MM.1S (cell line): ENCODE results near the gene SORCS2.

Experiments used
- DNase-seq: peaks from one replicate; pipeline ENCODE4 v3.0.0-alpha.2; 2015
- H2AFZ ChIP-seq: fragments of 300-600 bp; sonication (generic); 2 replicates; pipeline ENCODE4 v1.6.0; 2016; ENCODE audit warnings: antibody characterized with exemption, low read length
- H3F3A ChIP-seq: fragments of 300-600 bp; sonication (generic); 2 replicates; pipeline ENCODE4 v1.6.1; 2016; ENCODE audit warnings: mild to moderate bottlenecking, antibody characterized with exemption, low read length, moderate library complexity, mixed read lengths; ENCODE audit not compliant: insufficient read depth
- H3K27ac ChIP-seq: fragments of 300-600 bp; sonication (generic); 2 replicates; pipeline ENCODE4 v1.5.1; 2016; ENCODE audit warnings: mild to moderate bottlenecking, low read length
- H3K27me3 ChIP-seq: fragments of 300-600 bp; sonication (generic); replicated peaks from 2 replicates; pipeline ENCODE4 v1.6.0; 2016; ENCODE audit warnings: low read length; ENCODE audit not compliant: insufficient read depth
- H3K36me3 ChIP-seq: fragments of 300-600 bp; sonication (generic); replicated peaks from 2 replicates; pipeline ENCODE4 v1.6.1; 2016; ENCODE audit warnings: mild to moderate bottlenecking, low read length, mixed read lengths; ENCODE audit not compliant: insufficient read depth
- H3K4me1 ChIP-seq: fragments of 300-600 bp; sonication (generic); 2 replicates; pipeline ENCODE4 v1.6.1; 2016; ENCODE audit warnings: low read length, mixed read lengths
- H3K4me2 ChIP-seq: fragments of 300-600 bp; sonication (generic); 2 replicates; pipeline ENCODE4 v1.6.0; 2016; ENCODE audit warnings: low read depth, low read length
- H3K4me3 ChIP-seq: fragments of 300-600 bp; sonication (generic); 2 replicates; pipeline ENCODE4 v1.5.1; 2016; ENCODE audit warnings: low read length, mixed read lengths
- H3K79me2 ChIP-seq: fragments of 300-600 bp; sonication (generic); 2 replicates; pipeline ENCODE4 v1.6.1; 2016; ENCODE audit warnings: mixed run types, low read length, mixed read lengths
- H3K9ac ChIP-seq: fragments of 300-600 bp; sonication (generic); 2 replicates; pipeline ENCODE4 v1.6.1; 2016; ENCODE audit warnings: low read length, mixed read lengths
- H3K9me2 ChIP-seq: fragments of 300-600 bp; sonication (generic); replicated peaks from 2 replicates; pipeline ENCODE4 v1.6.1; 2016; ENCODE audit warnings: mild to moderate bottlenecking, low read length, mixed read lengths; ENCODE audit not compliant: insufficient read depth
- H3K9me3 ChIP-seq: fragments of 300-600 bp; sonication (generic); replicated peaks from 2 replicates; pipeline ENCODE4 v1.6.1; 2016; ENCODE audit warnings: mild to moderate bottlenecking, low read length, mixed read lengths; ENCODE audit not compliant: insufficient read depth
- H4K20me1 ChIP-seq: fragments of 300-600 bp; sonication (generic); 2 replicates; pipeline ENCODE4 v1.6.1; 2016; ENCODE audit warnings: mild to moderate bottlenecking, low read length, moderate library complexity, mixed read lengths; ENCODE audit not compliant: insufficient read depth
- CTCF ChIP-seq: fragments of 300-600 bp; sonication (generic); IDR thresholded peaks from 2 replicates; pipeline ENCODE4 v1.5.1; 2016; ENCODE audit warnings: antibody characterized with exemption, low read length, mixed read lengths
- EZH2 ChIP-seq: fragments of 300-600 bp; sonication (generic); optimal IDR thresholded peaks from 2 replicates; pipeline ENCODE3; 2017; ENCODE audit warnings: low read depth, mild to moderate bottlenecking, antibody characterized with exemption, low read length, mixed read lengths
- EZH2phosphoT487 ChIP-seq: fragments of 300-600 bp; sonication (generic); IDR thresholded peaks from 2 replicates; pipeline ENCODE4 v1.6.1; 2018; ENCODE audit warnings: antibody characterized with exemption, low read length

Gene SORCS2

DNA sequence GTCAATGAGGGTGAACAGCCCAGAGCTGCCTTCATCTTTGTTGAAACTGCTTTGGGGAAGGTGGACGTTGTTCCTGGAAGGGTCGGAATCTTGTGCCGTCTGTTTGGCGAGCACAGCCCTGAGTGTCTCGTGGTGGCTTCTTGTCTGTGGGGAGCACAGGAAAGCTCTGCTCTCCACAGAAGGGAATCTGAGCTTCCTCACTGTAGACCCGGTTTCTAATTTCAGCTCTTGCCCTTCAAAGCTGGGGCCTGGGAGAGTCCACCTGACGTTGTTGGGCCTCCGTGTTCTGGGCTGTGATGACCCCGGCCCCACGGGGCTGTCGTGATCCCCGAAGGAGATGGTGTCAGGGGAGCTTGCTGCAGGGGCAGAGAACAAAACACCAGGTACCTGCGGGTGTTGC lies 47.5 kb downstream of the SORCS2 start:
- Histone ChIP-seq H3K4me1 (no peaks in the 10 kb centered on the region), H3K4me3 (no peak overlapping the region), H4K20me1 (no peaks in the 10 kb centered on the region), H3K27me3 (peaks cover 96% of the 10 kb centered on the region), H3K27ac (no peak overlapping the region), H3F3A (no peaks in the 10 kb centered on the region), H3K79me2 (no peaks in the 10 kb centered on the region), H3K9me2 (no peaks in the 10 kb centered on the region), H3K4me2 (no peak overlapping the region), H3K36me3 (no peaks in the 10 kb centered on the region), H3K9me3 (no peaks in the 10 kb centered on the region), H3K9ac (no peak overlapping the region), H2AFZ (no peak overlapping the region)
- TF ChIP-seq EZH2: no peak
- TF ChIP-seq EZH2phosphoT487: no peak
- TF ChIP-seq CTCF: no peak
- no peak for DNase-seq

DNA sequence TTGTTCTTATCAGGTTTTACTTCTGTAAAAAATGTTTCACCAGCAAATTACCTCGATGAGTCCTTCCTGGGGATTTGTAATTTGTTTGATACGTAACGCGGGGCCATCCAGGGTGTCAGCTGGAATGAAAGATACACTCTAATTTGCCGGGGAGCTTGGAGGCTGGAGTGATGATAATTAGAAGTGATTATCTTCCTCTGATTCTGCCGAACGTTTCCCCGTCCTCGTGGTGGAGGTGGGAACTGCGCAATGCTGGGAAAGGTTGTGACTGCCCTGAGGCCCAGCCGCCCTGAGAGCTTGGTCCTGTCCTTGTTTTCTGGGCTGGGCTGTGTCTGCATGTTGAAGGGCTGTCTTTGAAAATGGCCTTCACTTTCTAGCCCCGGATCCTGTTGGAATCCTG lies 48.0 kb downstream of the SORCS2 start:
- Histone ChIP-seq H3K27ac (no peak overlapping the region), H3K27me3 (peaks cover 94% of the 10 kb centered on the region), H3K9me2 (no peaks in the 10 kb centered on the region), H3K4me1 (no peaks in the 10 kb centered on the region), H3K9ac (no peak overlapping the region), H4K20me1 (no peaks in the 10 kb centered on the region), H3K4me2 (no peak overlapping the region), H3K9me3 (no peaks in the 10 kb centered on the region), H2AFZ (no peak overlapping the region), H3K4me3 (no peak overlapping the region), H3K36me3 (no peaks in the 10 kb centered on the region), H3F3A (no peaks in the 10 kb centered on the region), H3K79me2 (no peaks in the 10 kb centered on the region)
- DNase-seq: no peak
- TF ChIP-seq CTCF (no peak), EZH2phosphoT487 (no peak), EZH2 (no peak)

DNA sequence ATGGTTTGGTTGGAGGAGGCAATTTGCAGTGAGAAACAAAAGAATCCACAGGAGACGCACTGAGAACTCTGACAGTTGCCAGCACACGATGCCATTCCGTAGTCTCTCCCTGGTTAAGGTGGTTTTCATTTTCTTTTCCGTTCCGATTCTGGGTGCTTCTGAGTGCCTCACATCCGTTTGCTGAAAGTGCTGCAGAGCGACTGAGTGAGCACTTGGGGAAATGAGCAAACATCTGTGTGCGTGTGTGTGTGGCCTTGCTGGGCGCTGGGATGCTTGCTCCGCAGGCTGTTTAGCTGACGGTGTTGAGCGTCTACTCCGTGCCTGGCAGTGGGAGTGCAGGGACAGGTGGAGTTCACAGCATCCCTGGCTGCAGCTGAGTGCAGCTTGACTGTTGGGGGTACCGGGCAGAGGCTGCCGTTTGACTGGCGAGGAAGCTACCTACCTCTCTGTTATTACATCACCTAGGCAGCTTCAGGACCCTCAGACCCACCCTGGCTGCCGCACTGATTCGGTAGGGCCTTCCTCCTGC lies 49.3 kb downstream of the SORCS2 start:
- H3K36me3 ChIP-seq: no peaks in the 10 kb centered on the region
- no peaks in the 10 kb centered on the region for H3K9me3 ChIP-seq
- no peak overlapping the region for H3K4me3 ChIP-seq
- H3K79me2 ChIP-seq: no peaks in the 10 kb centered on the region
- TF ChIP-seq EZH2: no peak
- no peak for TF ChIP-seq CTCF
- no peak for TF ChIP-seq EZH2phosphoT487
- no peak overlapping the region for H3K27ac ChIP-seq
- H3K4me1 ChIP-seq: no peaks in the 10 kb centered on the region
- DNase-seq: peak; percentile 50
- no peak overlapping the region for H3K9ac ChIP-seq
- peaks cover 94% of the 10 kb centered on the region for H3K27me3 ChIP-seq
- H3K9me2 ChIP-seq: no peaks in the 10 kb centered on the region
- H3K4me2 ChIP-seq: peak overlapping the region; percentile 43; the same call in 1 of the 2 replicates
- H4K20me1 ChIP-seq: no peaks in the 10 kb centered on the region
- H3F3A ChIP-seq: no peaks in the 10 kb centered on the region
- no peak overlapping the region for H2AFZ ChIP-seq
